ENCODE data around the gene SPECC1L.

GRCh38 chr22:24442352-24442744 lies 171.7 kb downstream of the SPECC1L start:
- TF ChIP-seq CTCF (IDR thresholded peaks at IDR 0.05; ENCODE audit: insufficient read depth, low read depth, low read length) = no peak
- no peak for TF ChIP-seq EZH2 (IDR thresholded peaks at IDR 0.05; ENCODE audit: insufficient read depth, low read length)
